Colon (tissue), 2 donors: ENCODE results near the gene GPD1L.
"Not testable (repeated sequence)": the region's sequence is repeated elsewhere in the genome, so short reads cannot be mapped to it uniquely, and the experiment has no call there.

Source experiments
- FAIRE-seq: peaks from 2 replicates; lab custom pipeline; 2012; peaks lifted over from hg19 to GRCh38; lab: Jason Lieb, UNC
- donor health status: control.
- donor health status: control.

Gene GPD1L

GRCh38 chr3:32181365-32181764 lies 74.9 kb downstream of the GPD1L start:
- FAIRE-seq = no peak

GRCh38 chr3:32181796-32182195 lies 75.4 kb downstream of the GPD1L start:
- FAIRE-seq = no peak

DNA sequence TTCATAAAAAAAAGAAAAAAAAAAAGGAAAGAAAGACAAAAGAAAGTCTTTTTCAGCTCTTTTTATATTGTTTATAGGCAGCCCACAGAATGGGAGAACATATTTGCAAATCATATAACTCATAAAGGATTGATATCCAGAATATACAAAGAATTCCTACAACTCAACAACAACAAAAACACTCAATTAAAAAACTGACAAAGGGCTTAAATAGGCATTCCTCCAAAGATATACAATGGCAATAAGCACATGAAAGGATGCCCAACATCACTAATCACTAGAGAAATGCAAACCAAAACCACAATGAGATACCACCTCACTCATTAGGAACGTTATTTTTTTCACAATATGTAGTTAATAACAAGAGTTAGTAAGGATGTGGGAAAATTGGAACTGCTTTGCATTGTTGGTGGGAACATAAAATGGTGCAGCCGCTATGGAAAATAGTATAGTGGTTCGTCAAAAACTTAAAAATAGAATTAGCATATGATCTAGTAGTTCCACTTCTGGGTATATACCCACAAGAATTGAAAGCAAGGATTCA lies 77.8 kb downstream of the GPD1L start:
- FAIRE-seq = no peak

DNA sequence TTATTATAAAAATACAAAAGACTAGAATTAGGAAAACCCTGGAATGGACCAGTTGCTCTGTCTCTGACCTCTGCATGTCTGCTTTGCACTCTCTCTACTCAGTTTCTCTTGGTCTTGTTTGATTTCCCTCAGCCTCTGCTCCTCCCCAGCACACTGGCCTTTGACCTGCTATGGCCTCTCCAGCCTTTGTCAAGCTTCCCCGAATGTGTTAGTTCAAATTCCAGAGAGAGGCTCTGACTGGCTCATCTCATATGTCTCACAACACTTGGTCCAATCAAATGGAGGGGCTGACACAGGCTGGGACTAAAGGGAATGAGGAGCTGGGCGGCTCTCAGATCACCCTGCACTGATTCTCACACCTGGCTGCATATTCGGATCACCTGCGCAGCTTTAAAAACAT lies 79.7 kb downstream of the GPD1L start:
- no peak for FAIRE-seq

GRCh38 chr3:32186876-32187275 lies 80.5 kb downstream of the GPD1L start:
- FAIRE-seq = no peak

DNA sequence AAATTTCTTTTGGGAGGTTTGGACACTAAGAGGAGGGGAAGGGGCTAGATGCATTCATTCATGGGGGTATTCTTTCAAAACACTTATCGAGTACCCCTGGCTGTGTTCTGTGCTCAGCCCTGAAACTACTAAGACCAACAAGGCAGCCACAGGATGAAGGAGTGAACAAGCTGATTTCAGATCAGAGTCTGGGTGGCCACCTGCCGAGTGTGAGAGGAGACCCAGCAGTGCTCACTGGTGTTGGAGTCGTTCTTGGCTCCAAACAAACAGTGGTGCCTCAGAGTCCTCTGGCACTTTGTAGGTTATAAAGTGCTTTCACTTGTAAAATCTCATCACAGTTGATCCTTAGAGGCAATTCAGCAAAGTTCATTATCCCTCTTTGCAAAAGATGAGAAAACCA lies 83.3 kb downstream of the GPD1L start:
- no peak for FAIRE-seq

- FAIRE-seq = not testable (repeated sequence)
Observed at GRCh38 chr3:32190556-32190955, 84.1 kb downstream of the GPD1L start.

- FAIRE-seq = no peak
Observed at GRCh38 chr3:32193101-32193500, 86.7 kb downstream of the GPD1L start.

DNA sequence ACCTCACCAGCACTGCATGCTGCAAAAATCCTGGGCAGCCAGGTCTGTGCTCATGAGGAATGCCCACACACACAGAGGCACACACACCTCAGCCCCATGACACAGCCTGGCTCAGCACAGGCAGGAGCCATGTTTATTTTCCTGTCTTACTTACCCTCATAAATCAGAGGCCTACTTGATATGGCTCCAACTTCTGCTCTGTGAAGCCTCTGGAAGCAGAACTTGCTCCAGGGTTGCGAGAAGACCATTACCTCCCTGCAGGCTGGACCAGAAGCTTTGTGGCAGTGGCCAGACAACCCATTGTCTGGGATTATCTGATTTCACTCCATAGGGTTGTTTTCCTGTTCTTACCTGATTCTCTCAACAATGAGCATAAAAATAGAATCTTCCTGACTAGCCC lies 88.2 kb downstream of the GPD1L start:
- FAIRE-seq = no peak

GRCh38 chr3:32195995-32196540 lies 89.6 kb downstream of the GPD1L start:
- FAIRE-seq = no peak

GRCh38 chr3:32197991-32198390 lies 91.6 kb downstream of the GPD1L start:
- FAIRE-seq = no peak

- no peak for FAIRE-seq
Observed at GRCh38 chr3:32198714-32199113, 92.3 kb downstream of the GPD1L start.

DNA sequence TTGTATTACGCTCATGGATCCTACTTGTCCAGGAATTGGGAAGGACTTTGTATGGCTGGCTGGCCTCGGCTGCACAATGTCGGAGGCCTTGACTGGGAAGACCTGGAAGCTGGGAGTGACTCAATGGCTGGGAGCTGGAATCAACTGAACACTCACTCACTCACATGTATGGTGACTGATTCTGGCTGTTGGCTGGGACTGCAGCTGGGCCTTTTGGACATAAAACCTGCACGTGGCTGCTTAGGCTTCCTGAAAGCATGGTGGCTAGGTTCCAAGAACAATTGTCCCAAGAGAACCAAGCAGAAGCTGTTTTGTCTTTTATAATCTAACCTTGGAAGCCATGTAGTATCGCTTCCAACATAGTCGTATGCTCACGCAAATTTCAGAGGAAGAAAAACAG lies 94.1 kb downstream of the GPD1L start:
- no peak for FAIRE-seq

DNA sequence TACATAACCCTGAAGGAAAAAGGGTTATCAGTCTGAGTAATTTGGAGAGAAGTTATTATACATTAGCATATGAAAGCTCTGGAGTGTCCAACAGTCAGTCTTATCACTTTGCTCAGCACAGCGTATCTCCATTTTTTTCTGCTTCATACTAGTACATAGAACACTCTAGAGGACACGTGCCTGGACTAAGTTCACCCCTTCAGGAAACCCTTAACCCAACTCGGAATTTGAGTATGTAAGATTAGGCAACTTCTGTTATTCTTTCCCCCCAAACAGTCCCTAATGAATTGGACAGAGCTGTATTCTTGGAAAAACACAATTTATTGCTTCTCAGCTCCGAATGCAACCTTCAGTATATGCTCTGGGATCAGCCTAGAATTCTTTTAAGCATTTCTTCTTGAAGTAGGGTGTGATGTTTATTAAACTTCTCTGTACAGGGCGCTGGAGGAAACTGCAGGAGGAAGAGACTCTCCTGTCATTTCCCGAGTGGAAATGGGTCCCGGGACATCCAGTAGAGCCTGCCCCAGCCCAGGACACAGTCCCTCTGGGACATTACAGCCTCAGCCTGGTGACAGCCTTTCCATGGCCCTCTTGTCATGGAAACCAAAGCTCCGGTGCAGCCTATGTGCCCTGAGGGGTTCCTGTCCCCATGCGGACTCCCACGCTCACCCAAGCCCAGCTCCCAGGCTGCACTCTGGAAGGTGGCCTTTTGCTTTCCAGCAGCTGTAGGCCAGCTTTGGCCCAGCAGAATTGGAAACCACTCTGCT lies 94.8 kb downstream of the GPD1L start:
- no peak for FAIRE-seq

DNA sequence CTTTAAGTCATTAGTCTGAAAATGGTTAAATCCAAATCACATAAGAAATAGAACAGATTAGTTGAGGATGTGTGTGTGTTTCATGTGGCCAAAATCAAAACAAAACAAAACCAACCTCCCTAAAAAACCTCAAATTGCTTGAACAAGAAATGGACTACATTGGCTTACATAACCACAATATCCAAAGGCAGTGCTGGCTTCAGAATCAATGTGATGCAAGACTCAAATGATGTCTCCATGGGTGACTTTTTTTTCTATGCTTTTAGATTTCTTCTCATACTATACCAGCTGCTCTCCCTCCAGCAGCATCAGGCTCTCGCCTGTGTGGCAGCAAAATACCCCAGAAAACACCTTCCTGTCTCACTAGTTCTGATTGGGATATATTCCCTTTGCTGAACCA lies 96.1 kb downstream of the GPD1L start:
- FAIRE-seq = no peak

- no peak for FAIRE-seq
Observed at GRCh38 chr3:32203854-32204253, 97.4 kb downstream of the GPD1L start.

DNA sequence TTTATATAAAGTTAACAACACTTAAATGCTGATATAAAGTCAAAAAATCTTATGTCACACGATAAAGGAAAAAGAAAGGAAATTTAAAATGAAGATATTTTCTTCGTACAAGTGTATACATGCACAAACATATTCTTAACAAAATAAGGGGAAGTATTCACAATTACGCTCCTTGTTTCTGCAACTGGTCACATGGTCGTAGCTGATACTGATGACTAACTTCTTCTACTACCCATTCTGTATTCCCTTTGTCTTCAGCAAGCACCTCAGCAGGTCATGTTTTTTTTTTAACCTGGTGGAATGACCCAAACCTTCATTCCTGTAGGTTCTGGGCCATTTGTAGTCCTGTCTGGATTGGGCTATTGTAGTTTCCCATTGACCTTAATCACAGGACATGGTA lies 102.0 kb downstream of the GPD1L start:
- no peak for FAIRE-seq

GRCh38 chr3:32215185-32215584 lies 108.8 kb downstream of the GPD1L start:
- no peak for FAIRE-seq

DNA sequence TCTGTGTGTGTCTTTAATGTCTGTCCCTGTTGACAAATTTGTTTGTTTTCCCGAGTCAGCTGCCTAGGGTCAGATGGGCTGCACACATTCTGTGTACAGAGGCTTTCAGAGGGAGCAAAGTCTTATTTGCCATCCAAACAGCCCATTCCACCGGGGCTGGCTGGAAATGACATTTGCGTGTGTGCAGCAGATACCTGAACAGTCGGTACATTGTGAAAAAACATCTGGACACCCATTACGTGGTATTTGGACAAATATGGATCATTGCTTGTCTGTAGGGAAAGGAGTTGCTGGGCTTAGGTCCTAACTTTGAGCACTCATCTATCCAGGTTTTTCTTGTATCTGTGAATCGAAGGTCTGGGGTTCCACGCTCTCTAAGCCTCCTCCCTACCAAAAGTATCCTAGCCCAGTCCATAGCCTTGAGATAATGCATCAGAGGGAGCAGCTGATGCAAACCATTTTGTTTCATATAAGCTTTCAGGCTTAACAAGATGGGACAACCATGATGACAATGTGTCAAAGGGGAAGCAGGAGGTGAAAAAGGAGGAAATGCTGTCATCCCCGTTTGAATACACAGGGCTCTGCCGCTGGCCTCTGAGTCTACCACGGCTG lies 109.9 kb downstream of the GPD1L start:
- no peak for FAIRE-seq

DNA sequence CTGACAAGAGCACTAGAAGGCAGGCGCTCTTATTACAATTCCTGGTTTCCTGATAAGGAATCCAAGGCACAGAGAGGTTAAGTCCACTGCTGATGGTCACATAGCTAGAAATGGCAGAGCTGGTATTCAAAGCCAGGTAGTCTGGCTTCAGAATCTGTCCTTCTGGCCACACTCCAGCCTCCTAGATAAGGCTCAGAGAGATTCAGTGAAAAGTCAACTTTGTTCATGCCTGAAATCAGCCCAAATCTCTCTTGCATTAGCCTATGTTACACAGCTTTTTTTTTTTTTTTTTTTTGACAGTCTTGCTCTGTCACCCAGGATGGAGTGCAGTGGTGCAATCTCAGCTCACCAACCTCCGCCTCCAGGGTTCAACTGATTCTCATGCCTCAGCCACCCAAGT lies 110.9 kb downstream of the GPD1L start:
- FAIRE-seq = no peak
